HG03135 (cell line): ENCODE measurements around the gene TENT4A.
A peak's percentile ranks its signal among the peaks of the same experiment; 100 is the strongest.
"Not testable (repeated sequence)": the region's sequence is repeated elsewhere in the genome, so short reads cannot be mapped to it uniquely, and the experiment has no call there.

Experiments
- ATAC-seq: cut with Tn5 transposase; IDR thresholded peaks from one replicate; pipeline ENCODE4 v1.9.1; 2021; ENCODE audit warnings: mild to moderate bottlenecking, moderate library complexity; ENCODE audit not compliant: unreplicated experiment

Gene TENT4A

DNA sequence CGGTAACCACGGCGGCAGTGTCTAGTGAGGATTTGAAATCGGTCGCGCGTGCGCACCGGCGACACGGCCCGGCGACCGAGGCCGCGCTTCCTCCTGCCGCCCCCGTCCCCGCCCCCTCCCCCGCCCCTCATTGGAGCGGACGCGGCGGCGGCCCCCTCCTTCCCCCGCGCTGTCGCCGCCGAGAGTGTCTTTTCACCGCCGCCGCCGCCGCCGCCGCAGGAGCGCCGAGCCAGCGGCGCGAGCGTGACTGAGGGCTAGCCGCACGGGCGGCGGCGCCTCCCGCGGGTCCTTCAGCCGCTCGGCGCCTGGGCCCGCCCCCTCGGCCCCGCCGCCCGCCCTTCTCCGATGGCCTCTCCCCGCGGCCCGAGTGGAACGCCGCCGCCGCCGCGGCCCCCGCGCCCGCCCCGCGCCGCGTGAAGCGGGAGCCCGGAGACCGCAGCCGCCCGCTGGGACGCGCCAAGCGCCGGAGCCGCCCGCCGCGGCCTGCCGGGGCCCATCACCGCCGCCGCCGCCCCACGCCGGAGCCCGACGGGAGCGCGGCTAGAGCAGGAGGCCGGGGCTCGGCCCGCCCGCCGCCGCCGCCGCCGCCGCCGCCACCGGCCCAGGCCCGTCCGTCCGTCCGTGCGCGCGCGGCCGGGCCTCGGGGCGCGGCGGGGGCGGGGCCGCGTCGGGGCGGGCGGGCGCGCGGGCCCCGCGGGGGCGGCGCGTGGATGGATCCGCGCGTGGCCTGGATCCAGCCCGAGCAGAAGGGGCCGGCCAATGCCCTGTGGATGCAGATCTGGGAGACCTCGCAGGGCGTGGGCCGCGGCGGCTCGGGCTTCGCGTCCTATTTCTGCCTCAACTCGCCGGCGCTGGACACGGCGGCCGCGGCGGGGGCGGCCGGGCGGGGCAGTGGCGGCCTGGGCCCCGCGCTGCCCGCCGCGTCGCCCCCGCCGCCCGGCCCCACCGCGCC is at the start of gene TENT4A:
Gene TENT4A, plus strand, starts transcription at position 159 of the 952 bp plus-strand sequence. Its CDS starts 552 bp downstream, at position 711.
- peak; percentile 21 for ATAC-seq

DNA sequence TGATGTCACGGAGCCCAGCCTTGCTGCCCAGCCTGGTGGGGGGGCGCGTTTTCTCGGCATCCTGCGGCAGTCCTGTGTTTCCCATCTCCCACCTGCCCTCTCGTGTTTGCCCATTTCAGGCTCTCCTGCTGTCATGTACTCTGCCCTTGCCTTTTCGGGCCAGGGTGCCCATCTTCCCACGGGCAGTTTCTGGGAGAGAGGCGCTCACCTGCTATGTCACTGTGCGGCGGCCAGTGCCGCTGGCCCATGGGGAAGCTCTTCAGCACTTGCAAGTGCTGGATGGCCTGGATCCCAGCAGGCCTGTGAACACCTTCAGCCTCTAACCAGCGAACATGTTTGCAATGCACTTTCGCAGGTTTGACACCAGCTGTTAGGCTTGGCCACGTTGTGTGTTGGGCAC is 46.5 kb upstream of the TENT4A start:
- no peak for ATAC-seq

DNA sequence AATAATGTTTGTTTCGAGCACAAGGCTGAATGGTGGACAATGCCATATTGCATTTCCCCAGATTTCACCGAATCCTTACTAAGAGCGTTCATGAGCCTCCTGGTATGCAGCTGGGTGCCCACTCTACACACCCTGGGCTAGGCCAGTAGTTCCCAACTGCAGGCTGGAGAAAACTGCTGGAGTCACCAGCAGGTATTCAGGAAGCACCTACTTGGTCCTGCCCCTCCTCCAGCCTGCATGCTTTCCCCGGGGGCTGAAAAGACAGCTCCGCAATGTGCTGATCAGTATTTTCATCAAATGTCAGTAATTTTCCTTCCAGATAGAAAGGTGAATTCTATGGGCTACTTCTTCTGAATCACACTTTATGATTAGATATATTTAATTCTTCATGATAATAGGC is 45.6 kb upstream of the TENT4A start:
- ATAC-seq, result no peak

DNA sequence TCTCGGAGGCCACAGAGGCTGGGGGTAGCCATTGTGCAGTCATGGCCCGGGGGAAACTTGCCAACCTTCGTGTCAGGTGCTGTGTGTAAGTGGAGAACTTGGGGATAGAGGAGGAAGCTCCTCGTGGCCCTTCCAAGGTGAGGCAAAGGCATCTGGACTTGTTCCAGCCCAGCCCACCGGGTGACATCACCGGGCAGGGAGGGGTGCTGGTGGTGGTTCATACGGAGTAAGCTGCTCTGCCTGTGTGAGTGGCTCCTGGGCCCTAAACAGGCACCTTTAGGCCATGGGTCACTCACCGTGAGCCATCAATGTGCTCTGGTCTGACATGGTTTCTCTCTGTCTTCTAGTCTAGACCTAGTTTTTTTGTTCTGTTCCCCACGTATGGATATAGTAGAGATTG is 44.5 kb upstream of the TENT4A start:
- ATAC-seq, result not testable (repeated sequence)

DNA sequence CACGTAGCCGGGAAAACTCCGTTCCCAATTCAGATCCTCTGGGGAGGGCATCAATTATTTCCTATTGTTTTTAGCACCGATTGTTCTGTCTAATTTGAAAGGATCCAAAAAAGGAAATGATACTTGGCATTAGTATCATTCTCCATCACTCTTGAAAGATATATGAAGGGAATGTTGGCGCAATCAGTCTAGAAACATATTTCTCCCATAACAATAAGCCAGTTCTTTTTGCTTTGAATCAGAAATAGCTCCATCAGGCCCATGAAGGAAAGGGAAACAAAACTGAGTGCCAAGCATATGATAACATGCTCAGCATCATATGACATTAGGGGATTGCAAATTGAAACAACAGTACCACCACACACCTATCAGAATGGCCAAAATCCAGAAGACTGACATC is 40.2 kb upstream of the TENT4A start:
- ATAC-seq, result no peak

DNA sequence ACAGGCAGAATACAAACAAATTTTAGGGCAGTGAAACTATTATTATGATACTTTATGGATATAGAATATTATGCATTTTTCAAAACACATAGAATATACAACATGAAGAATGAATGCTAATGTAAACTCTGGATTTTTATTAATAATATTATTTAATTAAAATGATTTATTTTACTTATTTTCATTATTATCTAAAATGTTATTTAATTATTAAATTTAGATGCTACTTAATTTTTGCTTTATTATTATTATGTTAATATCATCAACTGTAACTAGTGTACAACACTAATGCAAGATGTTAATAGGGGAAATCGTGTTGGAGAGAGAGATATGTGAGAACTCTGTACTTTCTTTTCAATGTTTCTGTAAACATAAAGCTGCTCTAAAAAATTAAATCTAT is 39.3 kb upstream of the TENT4A start:
- no peak for ATAC-seq

DNA sequence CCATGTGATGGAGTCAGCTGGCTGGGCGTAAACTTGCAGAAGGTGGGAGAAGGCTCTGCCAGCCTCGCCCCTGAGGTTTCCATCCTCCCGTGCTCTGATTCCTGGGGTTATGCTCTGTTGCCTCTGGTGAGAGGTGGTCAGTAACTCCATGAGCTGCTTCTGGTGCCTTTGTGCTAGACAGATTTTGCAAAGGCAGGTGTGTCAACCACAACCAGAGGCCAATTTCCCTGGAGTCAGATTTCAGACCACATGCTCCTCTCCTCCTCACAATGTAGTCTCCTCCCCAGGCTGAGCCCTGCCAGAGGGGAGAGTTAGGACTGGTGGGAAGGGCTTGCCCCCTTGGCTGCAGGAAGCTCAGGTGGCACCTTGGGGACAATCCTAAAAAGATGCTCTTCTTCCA is 38.8 kb upstream of the TENT4A start:
- no peak for ATAC-seq

DNA sequence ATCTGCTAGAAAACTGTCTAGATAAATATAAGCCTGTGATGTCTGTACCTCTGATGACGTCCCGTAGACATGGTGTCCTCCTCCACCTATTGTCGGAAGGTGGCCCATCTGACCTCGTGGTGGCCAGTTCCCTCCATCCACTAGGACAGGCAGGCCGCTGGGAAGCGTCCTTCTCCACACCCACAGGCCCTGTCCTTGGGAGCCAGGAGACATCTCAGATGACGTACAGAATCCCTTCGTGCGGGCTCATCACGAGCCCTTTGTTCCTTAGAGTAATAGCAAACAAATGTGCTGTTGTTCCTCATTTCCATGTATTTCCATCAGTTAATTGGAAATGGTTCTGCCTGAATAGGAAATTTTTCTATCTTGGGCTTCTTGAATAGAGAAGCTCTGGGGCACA is 38.3 kb upstream of the TENT4A start:
- no peak for ATAC-seq

DNA sequence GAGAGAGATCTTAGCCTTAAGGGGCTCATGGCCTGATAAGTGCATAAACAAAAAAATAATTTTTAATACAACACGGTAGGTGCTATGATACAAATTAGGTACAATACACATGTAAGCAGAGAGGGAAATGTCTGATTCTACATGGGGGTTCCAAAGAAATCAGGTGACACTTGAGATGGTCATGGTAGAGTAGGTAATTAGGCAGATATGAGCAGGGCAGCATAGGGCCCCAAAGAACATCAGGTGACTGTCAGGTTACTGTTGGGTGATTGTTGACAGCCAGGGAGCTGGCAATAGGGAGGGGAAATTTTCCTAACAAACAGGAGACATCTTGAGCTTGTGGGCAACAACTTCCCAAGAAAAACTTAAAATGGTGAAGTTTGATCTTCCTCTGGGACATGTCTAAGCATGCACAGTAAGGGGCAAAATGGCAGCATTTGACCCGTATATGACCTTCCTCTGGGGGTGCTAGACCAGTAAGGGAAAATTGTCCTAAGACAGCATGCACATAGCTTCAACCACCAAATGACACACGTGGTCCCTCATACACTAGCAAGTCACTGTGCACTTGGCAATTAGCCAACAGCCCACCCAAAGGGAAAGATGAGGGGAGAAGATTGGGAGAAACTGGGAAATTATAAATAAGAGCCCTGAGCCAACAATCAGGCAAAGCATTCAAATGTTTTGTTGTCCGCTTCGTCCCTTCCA is 37.3 kb upstream of the TENT4A start:
- ATAC-seq, result no peak

DNA sequence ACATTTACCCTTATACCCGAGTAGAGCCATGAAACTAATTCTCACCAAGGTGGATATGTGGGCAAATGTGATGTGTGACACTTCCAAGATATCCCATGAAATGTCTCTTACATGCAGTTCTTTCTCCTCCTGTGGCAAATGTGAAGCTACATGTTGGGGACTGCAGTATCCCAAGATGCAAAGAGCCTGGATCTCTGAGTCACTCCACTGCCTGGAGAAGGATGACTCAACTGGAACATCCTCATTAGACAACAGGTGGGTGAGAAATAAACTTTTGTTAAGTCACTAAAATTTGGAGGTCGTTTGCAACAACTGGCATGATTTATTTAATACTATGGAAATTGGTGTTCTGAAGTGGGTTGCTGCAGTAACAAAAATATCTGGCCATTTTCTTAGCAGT is 36.5 kb upstream of the TENT4A start:
- ATAC-seq, result no peak

DNA sequence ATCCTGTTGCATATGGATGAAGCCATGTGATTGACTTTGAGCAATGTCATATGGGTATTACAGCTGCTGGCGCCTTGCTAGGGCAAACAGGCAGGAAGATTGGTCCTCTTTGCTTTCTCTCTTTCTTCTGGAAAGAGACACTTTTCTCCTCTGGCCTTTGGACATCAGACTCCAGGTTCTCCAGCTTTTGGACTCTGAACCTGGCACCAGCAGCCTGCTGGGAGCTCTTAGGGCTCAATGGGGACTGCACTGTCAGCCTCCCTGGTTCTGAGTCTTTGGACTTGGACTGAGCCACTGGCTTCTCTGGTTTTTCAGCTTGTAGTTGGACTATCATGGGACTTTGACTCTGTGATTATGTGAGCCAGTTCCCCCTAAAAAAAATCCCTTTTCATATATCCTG is 34.8 kb upstream of the TENT4A start:
- ATAC-seq, result no peak

DNA sequence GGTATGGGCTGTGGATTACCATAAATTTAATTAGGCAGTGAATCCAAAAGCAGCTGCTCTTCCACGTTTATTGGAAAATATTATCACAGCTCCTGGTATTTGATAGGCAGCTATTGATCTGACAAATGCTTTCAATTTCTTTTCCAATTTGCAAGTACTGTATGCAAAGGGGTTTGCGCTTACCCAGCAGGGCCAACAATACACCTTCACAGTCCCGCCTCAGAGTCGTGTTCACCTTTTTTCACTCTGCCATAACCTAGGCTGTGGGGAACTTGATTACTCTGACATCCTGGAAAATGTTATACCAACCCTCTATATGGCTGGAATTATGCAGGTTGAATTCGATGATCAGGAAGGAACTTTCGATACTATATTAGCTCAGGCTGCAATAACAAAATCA is 32.3 kb upstream of the TENT4A start:
- ATAC-seq, result no peak

DNA sequence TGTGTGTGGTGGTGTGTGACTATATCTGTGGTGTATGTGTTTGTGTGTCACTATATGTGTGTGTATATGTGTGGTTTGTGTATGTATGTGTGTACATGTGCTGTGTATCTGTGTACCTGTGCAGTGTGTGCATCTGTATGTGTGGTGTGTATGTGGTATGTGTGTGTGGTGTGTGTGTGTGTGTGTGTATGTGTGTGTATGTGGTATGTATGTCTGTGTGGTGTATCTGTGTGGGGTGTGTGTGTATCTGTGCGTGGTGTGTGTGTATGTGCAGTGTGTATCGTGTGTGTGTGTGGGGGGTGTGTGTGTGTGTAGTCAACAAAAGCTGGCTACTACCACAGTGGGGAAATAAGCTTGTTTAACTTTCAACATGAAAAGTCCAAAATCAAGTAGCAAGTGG is 31.6 kb upstream of the TENT4A start:
- ATAC-seq, result no peak

DNA sequence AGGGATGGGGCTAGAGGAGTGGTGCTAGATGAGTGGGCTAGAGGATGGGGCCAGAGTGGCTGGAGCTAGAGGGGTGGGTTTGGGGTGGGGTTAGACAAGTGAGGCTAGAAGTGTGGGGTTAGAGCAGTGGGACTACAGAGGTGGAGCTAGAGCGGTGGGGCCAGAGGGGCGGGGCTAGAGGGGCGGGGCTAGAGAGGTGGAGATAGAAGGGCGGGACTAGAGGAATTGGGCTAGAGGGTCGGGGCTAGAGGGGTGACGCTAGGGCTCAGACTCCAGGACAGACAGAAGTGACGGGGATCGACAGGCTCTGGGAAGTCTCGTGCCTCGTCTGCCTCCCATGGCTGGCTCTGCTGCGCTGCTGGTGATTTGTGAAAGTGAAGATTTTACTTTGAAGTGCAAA is 31.0 kb upstream of the TENT4A start:
- no peak for ATAC-seq

DNA sequence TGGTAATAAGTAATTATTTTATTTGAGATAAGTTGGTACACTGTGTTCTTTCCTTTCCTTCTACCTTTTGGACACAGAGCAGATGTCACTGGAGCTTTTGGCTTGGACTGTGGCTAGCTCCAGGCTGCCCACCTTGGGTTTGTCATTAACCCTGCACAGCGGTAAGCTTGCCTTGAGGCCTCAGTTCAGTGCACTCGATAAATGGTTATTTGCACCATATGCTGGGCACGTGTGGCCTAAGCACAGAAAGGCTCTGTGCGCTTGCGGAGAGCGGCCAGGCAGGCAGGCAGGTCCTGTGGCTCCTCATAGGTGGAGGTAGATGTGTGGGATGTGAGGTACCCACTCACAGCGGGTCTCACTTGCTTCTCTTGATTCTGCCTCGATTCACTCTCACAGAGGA is 30.0 kb upstream of the TENT4A start:
- ATAC-seq, result no peak

DNA sequence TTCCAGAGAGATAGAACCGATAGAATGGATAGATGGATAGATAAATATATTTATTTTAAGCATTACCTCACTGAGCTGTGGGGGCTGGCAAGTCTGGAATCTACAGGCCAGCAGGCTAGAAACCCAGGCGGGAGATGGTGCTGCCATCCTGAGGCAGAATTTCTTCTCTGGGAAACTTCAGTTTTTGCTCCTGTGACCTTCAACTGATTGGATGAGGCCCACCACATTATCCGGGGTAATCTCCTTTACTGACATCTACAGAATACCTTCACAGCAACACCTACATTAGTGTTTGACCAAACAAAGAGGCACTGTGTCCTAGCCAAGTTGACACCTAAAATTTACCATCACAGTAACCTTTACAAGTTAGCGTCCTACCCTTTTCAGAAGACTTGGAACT is 29.2 kb upstream of the TENT4A start:
- ATAC-seq, result no peak

DNA sequence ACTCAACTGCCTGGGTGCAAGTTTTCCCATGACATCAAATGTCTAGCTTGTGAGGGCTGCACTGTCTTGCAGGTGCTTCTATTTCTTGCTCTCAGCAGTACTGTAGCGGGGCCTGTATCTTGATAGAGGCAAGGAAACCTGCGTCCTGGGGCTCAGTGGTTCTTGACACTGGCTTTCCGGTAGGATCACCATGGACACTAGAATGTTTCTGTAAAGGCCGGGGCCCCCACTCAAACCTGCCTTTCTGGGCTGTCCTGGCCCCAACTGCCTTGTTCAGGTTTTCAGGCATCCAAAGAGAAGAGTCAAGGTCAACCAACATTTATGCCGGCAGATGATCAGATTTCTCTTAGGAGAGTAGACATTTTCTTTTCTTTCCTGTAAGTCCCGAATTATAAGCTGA is 26.7 kb upstream of the TENT4A start:
- ATAC-seq, result no peak

DNA sequence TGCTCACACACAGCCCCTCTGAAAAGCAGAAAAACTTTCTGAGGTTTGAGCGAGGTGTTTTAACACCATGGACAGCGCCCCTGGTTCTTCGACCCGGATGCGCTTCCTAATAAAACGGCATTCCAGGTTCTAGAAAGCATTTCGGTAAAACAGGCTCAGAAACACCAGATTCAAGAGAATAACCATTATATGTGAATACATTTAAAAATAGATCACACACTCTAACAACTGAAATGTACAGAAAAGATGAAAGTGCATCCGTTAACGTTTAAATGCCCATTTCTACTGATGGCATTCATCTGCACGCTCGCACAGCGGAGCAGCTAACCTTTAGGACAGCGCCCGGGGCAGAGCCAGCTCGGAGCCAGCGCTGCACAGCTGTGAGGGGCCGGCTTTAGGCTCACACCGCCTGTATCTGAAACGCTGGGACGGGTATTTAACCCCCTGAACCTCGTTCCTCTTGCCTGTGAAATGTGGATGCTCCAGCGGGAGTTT is 26.3 kb upstream of the TENT4A start:
- no peak for ATAC-seq

DNA sequence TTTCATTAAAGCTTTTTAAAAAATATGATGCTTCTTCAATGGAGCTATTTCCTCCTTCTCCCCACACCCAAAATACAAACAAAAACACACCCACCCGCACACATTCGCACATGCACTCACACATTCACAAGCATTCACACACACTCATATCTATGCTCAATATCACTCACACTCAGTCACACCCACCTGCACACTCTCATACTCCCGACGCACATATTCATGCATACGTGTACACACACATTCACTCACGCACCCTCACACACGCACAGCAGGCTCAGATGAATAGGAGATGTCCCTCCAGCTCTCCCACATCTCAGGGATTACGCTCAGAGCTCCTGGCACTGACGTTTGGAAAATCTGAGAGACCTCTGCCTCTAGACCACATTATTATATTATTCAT is 25.7 kb upstream of the TENT4A start:
- ATAC-seq, result no peak

DNA sequence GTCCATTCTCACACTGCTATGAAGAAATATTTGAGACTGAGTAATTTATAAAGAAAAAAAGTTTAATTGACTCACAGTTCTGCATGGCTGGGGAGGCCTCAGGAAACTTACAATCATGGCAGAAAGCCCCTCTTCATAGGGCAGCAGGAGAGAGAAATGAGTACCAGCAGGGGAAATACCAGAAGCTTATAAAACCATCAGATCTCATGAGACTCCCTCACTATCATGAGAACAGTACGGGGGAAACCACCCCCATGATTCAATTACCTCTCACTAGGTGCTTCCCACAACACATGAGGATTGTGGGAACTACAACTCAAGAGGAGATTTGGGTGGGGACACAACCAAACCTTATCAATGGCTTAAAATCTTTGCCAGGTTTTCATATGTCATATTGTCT is 20.3 kb upstream of the TENT4A start:
- ATAC-seq, result no peak

DNA sequence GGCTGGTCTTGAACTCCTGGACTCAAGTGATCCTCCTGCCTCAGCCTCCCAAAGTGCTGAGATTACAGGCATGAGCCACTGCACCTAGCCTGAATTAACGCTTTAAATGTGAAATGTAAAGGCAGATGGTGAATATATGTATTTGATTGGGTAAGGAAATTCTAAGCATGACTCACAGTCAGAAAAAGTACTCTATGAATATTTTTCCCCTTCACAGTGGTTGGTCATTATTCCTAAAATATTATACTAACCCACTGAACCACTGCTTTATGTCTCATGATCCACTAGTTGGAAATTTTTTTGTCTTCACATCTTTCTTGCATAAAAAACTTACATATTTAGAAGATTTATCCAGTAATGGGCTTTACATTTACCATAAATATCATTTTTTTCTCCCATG is 14.5 kb upstream of the TENT4A start:
- ATAC-seq, result no peak

DNA sequence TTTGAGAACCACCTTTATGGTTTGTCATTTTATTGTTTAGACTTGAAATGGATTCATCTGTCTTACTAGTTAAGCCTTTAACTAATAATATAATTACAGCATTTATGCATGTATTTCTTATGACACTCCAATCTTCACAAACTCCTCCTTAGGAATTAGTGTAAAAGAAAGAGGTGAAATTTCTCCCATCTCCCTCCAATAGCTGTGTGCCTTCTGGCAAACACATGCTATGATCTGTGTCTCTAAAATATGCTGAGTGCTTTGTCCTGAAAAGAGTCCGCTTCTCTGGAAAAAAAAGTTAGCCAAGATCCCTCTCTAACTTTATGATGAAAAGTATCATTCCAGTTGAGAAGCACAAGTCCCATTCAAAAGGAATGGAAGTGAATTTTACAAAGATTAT is 13.9 kb upstream of the TENT4A start:
- ATAC-seq, result no peak
